ENCODE data around the gene PET100.

The PET100 gene

DNA sequence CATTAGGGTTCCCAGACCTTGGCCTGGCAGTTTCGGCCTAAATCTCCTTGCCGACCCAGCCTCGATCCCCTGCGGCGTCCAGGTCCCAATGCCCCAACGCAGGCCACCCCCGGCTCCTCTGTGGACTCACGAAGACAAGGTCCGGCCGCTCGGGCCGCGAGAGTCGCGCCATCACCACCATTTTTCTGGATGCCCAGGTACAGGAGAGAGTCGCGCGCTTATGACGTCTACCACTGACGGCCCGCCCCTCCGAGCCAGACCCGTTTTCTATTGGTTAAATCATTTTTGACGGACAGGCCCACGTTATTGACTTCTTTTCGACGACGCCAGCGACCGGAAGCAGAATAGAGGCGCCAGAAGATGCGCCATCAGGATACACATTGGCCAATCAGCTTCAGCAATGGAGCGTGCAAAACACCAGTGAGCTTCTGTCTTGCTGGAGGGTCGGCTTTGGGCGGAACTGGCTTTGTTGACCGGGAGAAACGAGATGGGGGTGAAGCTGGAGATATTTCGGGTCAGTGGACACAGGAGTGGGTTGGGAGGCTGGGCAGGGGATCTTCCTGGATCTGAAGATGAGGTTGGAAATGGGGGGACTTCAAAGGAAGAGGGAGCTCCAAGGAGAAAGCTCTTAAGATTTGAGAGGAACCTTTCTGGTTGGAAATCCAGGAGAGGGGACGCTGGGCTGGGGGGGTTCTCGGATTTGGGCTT, at the start of gene PET100, which contains the start of gene XAB2:
PET100 (plus strand) TSS at position 447 of the 708 bp plus-strand sequence; CDS start at position 488, 41 bp downstream.
XAB2 (minus strand) TSS at position 199 of the 708 bp plus-strand sequence; CDS start at position 181, 18 bp downstream.
- DNase-seq (ENCODE audit: low read depth in 1 of 2, low spot score in 1 of 2): peak; percentile 91

DNA sequence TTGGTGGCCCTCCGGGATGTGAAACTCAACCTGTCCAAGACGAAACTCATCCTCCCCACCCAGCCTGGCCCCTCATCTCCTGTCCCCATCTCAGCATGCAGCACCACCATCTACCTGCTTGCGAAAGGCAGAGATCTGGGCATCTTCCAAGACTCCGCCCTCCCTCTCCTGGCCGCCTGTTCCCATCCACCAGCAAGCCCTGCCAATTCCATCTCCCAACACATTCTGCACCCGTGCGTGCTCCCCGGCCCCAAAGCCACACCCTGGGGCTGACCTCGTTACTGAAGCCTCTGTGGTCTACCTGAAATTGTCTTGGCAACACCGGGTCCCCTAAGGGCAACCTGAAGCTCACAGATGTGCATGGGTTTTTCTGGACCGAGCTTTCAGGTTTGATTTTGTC, 47.1 kb upstream of the PET100 start:
- no peak for DNase-seq (ENCODE audit: low read depth in 1 of 2, low spot score in 1 of 2)

DNA sequence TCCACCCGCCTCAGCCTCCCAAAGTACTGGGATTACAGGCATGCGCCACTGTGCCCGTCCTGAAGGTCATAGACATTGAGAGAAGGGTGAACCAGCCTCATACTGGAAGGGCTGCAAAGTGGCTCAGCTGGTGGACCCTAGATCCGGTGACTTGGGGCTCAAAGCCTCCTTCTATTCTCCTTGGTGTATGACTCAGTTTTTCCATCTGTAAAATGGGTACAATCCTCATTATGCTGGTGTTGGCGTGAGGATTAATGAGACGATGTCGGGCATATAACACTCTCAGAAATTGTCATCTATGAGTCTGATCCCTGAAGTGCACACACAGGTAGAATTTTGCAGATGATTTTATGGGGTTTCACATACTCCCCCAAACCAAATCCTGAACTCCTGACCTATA, 39.8 kb upstream of the PET100 start:
- DNase-seq (ENCODE audit: low read depth in 1 of 2, low spot score in 1 of 2): no peak

DNA sequence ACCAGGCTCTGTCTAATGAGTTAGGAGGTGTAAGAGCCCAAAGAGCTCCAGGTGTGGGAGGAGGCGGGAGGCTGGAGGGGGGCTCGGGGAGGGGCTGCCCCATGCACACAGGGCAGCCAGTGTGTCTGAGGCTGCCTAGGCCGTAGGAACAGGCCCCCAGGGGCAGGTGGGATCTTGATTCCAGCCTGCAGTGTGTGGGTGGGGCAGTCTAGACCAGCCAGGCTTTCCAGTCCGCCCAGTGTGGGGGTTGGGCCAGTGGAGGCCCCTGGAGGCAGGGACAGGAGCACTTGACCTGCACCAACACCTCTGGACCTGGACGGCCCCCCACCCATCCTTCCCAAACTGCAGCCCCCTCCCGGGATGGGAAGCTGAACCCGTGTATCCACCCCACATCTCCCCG, 39.3 kb upstream of the PET100 start:
- no peak for DNase-seq (ENCODE audit: low read depth in 1 of 2, low spot score in 1 of 2)

- DNase-seq (ENCODE audit: low read depth in 1 of 2, low spot score in 1 of 2): peak in 1 of 2 donors; percentile 19
Measured at GRCh38 chr19:7595466-7596133, 34.0 kb upstream of the PET100 start, which contains the start of gene CAMSAP3. Gene CAMSAP3 (plus strand): TSS chr19:7595863. CDS start chr19:7596003, 140 bp downstream.

- no peak for DNase-seq (ENCODE audit: low read depth in 1 of 2, low spot score in 1 of 2)
Measured at GRCh38 chr19:7596211-7596937, 33.2 kb upstream of the PET100 start.

DNA sequence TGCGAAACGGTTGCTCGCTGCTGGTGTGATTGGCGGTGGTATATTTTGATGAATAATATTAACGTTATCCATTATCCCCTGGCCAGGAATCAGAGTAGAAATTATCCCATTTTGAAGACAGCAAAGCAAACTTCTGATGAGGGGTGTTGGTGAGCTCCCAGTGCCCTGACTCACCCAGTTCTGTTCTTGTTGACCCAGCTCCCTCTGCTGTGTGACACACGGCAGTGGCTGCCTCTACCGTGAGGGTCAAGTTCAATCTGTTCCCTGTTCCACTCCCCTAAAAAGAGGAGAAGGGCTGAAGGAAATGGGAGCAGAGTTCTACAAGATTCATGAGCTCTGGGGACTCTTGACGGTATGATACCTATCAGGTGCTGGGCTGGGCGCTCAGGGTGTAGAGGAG, 31.9 kb upstream of the PET100 start:
- no peak for DNase-seq (ENCODE audit: low read depth in 1 of 2, low spot score in 1 of 2)

DNA sequence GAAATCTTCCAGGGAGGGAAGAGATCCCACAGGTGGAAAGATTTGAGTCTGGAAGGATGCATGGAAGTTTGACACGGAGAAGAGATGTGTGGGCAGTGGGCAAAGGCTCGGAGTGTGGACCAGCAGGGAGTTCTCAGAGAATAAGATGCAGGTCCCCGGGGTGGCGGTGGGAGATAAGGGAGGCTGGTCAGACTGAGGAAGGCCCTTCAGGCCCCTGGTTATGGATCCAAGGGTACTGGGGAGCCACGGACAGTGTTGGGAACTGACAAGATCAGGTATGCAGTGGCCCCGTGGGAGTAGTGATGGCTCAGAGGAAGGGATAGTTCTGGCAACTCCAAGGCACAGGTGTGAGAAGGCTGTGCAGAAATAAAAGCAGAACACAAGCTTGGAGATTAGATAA, 31.4 kb upstream of the PET100 start:
- no peak for DNase-seq (ENCODE audit: low read depth in 1 of 2, low spot score in 1 of 2)

DNA sequence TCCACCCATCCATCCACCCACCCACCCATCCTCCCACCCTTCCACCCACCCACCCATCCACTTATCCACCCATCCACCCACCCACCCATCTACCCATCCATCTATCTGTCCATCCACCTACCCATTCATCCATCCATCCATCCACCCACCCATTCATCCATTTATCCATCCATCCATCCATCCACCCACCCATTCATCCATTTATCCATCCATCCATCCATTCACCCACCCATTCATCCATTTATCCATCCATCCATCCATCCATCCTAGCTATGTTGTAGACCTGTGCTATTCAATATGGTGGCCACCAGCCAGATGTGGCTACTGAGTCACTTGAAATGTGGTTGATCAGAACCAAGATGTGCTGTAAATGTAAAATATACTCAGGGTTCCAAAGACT, 28.9 kb upstream of the PET100 start:
- no peak for DNase-seq (ENCODE audit: low read depth in 1 of 2, low spot score in 1 of 2)

DNA sequence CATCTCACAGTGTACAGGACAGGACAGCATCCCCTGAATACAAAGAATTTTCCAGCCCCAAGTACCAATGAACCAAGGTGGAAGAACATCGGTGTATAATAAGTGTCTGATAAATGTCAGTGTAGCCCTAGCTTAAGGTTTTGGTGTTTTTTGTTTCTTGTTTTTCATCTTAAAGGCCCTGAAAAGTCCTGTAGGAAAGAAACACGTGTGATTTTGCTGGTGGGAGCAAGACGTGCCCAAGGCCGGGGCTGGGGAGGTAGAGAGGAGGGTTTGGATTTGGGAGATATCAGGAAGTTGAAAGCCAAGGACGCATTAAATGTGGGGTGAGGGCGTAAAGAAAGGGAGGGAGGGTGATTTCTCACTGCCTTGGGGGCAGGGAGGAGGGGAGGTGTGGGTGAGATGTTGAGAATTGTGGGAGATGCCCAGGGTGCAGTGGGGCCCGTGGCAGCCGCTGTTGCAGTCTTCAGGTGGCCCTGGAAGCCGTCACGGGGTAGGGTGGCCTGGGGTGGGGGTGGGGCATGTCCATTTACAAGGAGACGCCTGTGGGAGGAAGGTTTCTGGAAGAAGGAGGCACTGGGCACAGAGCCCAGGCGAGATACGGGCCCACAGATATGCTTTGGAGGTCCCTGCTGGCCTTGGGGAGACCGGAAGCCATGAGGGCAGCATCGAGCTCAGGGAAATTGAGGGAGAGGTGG, 27.2 kb upstream of the PET100 start:
- DNase-seq (ENCODE audit: low read depth in 1 of 2, low spot score in 1 of 2): no peak

DNA sequence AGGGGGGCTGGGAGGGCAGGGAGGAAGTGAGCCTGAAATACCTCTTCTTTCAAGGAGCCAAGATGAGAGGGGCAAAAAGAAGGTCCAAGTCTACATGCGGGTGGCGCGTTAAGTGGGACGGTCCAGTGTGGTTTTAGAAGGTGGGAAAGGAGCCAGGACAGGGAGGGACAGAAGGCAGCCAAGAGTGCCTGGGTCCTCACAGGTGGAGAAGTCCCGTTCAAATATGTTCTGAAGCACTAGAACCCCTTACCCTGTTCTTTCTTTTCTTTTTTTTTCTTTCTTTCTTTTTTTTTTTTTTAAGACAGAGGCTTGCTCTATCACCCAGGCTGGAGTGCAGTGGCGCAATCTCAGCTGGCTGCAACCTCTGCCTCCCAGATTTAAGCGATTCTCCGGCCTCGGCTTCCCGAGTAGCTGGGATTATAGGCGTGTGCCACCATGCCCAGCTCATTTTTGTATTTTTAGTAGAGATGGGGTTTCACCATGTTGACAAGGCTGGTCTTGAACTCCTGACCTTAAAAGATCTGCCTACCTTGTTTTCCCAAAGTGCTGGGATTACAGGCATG, 26.6 kb upstream of the PET100 start:
- DNase-seq (ENCODE audit: low read depth in 1 of 2, low spot score in 1 of 2): no peak

- no peak for DNase-seq (ENCODE audit: low read depth in 1 of 2, low spot score in 1 of 2)
Measured at GRCh38 chr19:7603919-7604318, 25.7 kb upstream of the PET100 start.

DNA sequence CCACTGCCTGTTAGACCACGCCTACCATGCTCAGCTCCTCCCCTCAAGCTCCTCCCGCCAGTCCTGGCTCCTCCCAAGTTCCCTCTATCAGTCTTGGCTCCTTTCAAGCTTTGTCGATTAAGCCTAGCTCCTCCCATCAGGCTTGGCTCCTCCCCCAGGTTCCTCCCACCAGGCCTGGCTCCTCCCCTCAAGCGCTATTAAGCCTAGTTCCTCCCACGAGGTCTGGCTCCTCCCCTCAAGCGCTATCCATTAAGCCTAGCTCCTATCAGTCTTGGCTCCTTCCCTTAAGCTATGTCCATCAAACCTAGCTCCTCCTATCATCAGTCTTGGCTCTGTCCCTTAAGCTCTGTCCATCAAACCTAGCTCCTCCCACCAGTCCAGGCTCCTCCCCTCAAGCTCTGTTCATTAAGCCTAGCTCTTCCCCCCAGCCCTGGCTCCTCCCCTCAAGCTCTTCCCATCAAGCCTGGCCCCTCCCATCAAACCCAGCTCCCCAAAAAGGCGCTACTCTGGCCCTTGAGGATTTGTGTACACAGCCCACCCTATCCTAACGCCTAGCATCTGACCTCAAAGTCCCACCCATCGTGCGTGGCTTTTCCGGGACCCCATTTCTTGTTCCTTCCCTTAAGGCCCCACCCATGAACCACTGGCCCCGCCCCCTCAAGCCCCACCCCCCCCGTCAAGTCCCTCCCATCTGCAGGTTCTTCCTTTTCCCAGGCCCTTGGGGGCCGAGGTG, 23.9 kb upstream of the PET100 start:
- no peak for DNase-seq (ENCODE audit: low read depth in 1 of 2, low spot score in 1 of 2)

- no peak for DNase-seq (ENCODE audit: low read depth in 1 of 2, low spot score in 1 of 2)
Measured at GRCh38 chr19:7606289-7606688, 23.3 kb upstream of the PET100 start.

DNA sequence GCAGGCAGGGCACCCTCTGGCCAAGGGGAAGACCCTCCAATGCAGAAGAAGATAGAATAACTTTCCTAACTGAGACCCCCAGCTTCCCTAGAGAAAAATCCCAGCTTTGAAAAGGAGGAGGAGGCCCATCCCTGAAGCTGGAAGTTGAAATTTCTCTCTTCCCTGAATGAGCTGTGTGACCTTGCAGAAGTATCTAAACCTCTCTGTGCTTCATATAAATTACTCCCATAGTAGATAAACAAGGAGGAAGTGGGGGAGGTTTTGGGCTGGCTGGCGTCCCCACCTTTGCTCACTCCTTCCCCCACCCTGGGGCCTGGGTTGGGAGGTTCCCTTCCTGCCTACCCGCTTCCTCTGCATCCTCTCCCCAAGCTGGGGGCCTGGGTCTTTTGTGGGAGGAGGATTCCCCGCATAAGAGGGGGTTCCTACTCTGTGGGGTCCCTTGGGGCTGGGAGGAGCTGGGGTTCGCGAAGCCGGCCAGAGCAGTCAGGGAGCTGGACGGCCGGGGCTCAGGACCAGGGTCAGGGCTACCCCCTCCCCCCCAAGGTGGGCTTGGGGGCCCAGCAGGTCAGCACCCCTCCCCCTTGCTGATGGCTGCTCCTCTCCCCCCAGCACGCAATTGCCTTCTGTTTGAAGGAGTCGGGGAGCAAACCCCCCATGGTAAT, 22.2 kb upstream of the PET100 start:
- DNase-seq (ENCODE audit: low read depth in 1 of 2, low spot score in 1 of 2): no peak

GRCh38 chr19:7607874-7608560, 21.6 kb upstream of the PET100 start:
- no peak for DNase-seq (ENCODE audit: low read depth in 1 of 2, low spot score in 1 of 2)

DNA sequence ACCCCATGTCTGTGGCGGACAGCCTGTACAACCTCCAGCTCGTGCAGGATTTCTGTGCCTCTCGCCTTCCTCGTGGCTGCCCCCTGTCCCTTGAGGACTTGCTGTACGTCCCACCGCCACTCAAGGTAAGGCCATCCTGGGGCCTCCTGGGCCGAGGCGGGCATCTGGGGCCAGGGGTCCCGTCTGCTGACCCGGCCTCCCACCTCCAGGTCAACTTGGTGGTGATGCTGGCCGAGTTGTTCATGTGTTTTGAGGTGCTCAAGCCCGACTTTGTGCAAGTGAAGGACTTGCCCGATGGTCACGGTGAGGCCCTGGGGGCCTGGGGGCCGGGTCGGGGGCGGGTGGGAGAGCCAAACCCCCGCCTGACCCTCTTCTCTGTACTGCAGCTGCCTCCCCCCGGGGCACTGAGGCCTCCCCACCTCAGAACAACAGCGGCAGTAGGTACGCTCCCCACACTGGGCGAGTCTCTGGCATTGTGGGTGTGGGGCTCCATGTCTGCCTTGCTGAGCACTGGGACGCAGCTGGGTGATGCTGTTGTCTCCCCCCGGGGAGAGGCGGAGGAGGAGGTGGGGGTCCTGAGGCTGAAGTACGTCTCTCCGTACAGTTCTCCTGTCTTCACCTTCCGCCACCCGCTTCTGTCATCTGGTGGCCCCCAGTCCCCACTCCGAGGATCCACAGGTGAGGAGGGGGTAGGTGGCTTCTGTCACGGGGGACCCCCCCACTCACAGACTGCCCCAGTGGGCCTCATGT, 18.9 kb upstream of the PET100 start:
- no peak for DNase-seq (ENCODE audit: low read depth in 1 of 2, low spot score in 1 of 2)

DNA sequence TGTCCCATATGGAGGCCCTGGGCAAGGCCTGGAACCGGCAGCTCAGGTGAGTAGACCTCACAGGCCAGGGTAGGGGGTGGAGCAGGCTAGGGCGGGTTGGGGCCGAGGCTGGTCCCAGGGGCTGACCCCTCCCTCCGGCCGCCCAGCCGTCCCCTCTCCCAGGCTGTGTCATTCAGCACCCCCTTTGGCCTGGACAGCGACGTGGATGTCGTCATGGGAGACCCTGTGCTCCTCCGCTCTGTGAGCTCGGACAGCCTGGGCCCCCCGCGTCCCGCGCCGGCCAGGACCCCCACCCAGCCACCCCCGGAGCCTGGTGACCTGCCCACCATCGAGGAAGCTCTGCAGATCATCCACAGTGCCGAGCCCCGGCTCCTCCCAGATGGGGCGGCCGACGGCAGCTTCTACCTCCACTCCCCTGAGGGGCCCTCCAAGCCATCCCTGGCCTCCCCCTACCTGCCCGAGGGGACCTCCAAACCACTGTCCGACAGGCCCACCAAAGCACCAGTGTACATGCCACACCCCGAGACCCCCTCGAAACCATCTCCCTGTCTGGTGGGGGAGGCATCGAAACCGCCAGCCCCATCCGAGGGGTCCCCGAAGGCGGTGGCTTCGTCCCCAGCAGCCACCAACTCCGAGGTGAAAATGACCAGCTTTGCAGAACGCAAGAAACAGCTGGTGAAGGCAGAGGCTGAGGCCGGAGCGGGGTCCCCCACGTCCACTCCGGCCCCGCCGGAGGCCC, 17.9 kb upstream of the PET100 start:
- DNase-seq (ENCODE audit: low read depth in 1 of 2, low spot score in 1 of 2): no peak
